GM12878 (cell line): ENCODE data around the gene UST. TPM values are rescaled to one million over a fixed set of nuclear protein-coding genes. Genes with fewer than 3 reads are reported as not detected.

Experiments used
- ATAC-seq: fragments of 200-7000 bp; cut with Tn5 transposase; 3 replicates; pipeline ENCODE4 v1.9.1; 2020; ENCODE audit warnings: mild to moderate bottlenecking, moderate library complexity
- BruUV-seq: library from RNA; stranded (reverse); fragments of 400-500 nt; replicated peaks from 2 replicates; lab custom pipeline; 2021; lab: Mats Ljungman, UMichigan
- CTCF ChIA-PET: fragments of 300-600 bp; sonication (Branson Sonifier 250); formaldehyde crosslinking; extraction: SDS; loops from one replicate; lab custom pipeline; 2021; ENCODE audit warnings: inconsistent platforms; lab: Yijun Ruan, JAX
- POLR2A ChIA-PET: fragments of 350-600 bp; formaldehyde crosslinking; extraction: SDS; loops from one replicate; lab custom pipeline; 2021; ENCODE audit warnings: inconsistent platforms; lab: Charles Lee
- RAD21 ChIA-PET: fragments of 300-600 bp; sonication (Branson Sonifier 250); formaldehyde crosslinking; loops from one replicate; lab custom pipeline; 2023; ENCODE audit warnings: antibody characterized with exemption; ENCODE audit not compliant: unreplicated experiment; lab: Charles Lee
- SMC1A ChIA-PET: fragments of 300-600 bp; sonication (Branson Sonifier 250); formaldehyde crosslinking; loops from one replicate; lab custom pipeline; 2023; ENCODE audit not compliant: unreplicated experiment, uncharacterized antibody; lab: Charles Lee
- DNase-seq: peaks from one replicate; pipeline ENCODE4 v3.0.0-alpha.2; 2011; ENCODE audit warnings: low read depth, low spot score
- FAIRE-seq: peaks from 3 replicates; lab custom pipeline; 2011; peaks lifted over from hg19 to GRCh38; lab: Jason Lieb, UNC
- H2AFZ ChIP-seq: 2 replicates; pipeline ENCODE4 v1.6.0; 2011; ENCODE audit warnings: low read depth, low read length, control low read depth; ENCODE audit not compliant: control insufficient read depth
- H3K27ac ChIP-seq: 2 replicates; pipeline ENCODE4 v1.5.1; 2011; ENCODE audit warnings: control low read depth; ENCODE audit not compliant: control insufficient read depth, insufficient read depth
- H3K27me3 ChIP-seq, 2 experiments: replicated peaks in 1 of 2; 2 replicates each; pipeline versions ENCODE4 v1.6.0 to v1.6.1; 2011; ENCODE audit warnings: low read length in 1 of 2; ENCODE audit not compliant: control insufficient read depth in 2 of 2, insufficient read depth in 2 of 2
- H3K36me3 ChIP-seq, 2 experiments: 2 replicates each; pipeline ENCODE4 v1.5.1; 2011; ENCODE audit warnings: low read length in 1 of 2; ENCODE audit not compliant: control insufficient read depth in 2 of 2, insufficient read depth in 2 of 2
- H3K4me1 ChIP-seq: 2 replicates; pipeline ENCODE4 v1.6.1; 2011; ENCODE audit warnings: mild to moderate bottlenecking, low read length, moderate library complexity, mixed read lengths; ENCODE audit not compliant: control insufficient read depth, insufficient read depth
- H3K4me2 ChIP-seq: 2 replicates; pipeline ENCODE4 v1.6.0; 2011; ENCODE audit warnings: control low read depth; ENCODE audit not compliant: control insufficient read depth, insufficient read depth
- H3K4me3 ChIP-seq: fragments of 200-600 bp; sonication (generic); 2 replicates; pipeline ENCODE4 v1.5.1; 2016
- H3K79me2 ChIP-seq: 2 replicates; pipeline ENCODE4 v1.6.0; 2011; ENCODE audit warnings: low read length; ENCODE audit not compliant: control insufficient read depth, insufficient read depth
- H3K9ac ChIP-seq: 2 replicates; pipeline ENCODE4 v1.8.0; 2011; ENCODE audit warnings: low read length, control low read depth, mixed read lengths; ENCODE audit not compliant: control insufficient read depth, insufficient read depth
- H3K9me3 ChIP-seq: replicated peaks from 3 replicates; pipeline ENCODE4 v1.5.1; 2011; ENCODE audit warnings: mild to moderate bottlenecking, low read length; ENCODE audit not compliant: control insufficient read depth, insufficient read depth
- H4K20me1 ChIP-seq: 2 replicates; pipeline ENCODE4 v1.6.0; 2011; ENCODE audit not compliant: control insufficient read depth, insufficient read depth
- ASH2L ChIP-seq: fragments of 300-600, 200-600 bp; sonication (generic); IDR thresholded peaks from 2 replicates; pipeline ENCODE4 v1.6.1; 2017; ENCODE audit warnings: low read depth, mild to moderate bottlenecking, borderline replicate concordance
- ATF7 ChIP-seq: fragments of 450-650 bp; IDR thresholded peaks from 2 replicates; pipeline ENCODE4 v1.6.1; 2016; ENCODE audit warnings: low read depth, mild to moderate bottlenecking
- BCL11A ChIP-seq: IDR thresholded peaks from 2 replicates; pipeline ENCODE4 v1.6.1; 2011; ENCODE audit warnings: low read depth, low read length
- CREB1 ChIP-seq: IDR thresholded peaks from 2 replicates; pipeline ENCODE4 v1.6.1; 2012; ENCODE audit warnings: low read depth, mild to moderate bottlenecking, inconsistent platforms
- DPF2 ChIP-seq: fragments of 450-650 bp; IDR thresholded peaks from 2 replicates; pipeline ENCODE4 v1.6.1; 2017; ENCODE audit warnings: mild to moderate bottlenecking
- ETV6 ChIP-seq, 2 experiments: fragments of 450-650 bp in 1 of 2; IDR thresholded peaks in 1 of 2; conservative IDR thresholded peaks in 1 of 2; 2 replicates each; pipeline ENCODE4 v1.6.1; 2014; ENCODE audit warnings: antibody characterized with exemption in 1 of 2, borderline replicate concordance in 1 of 2, low read depth in 1 of 2, mild to moderate bottlenecking in 1 of 2, moderate library complexity in 1 of 2
- IRF5 ChIP-seq: fragments of 450-650 bp; IDR thresholded peaks from 2 replicates; pipeline ENCODE4 v1.6.1; 2017; ENCODE audit warnings: borderline replicate concordance
- NFIC ChIP-seq: IDR thresholded peaks from 2 replicates; pipeline ENCODE4 v1.6.1; 2012; ENCODE audit warnings: low read depth, mild to moderate bottlenecking, inconsistent platforms, low read length, moderate library complexity
- NR2F1 ChIP-seq: fragments of 450-650 bp; conservative IDR thresholded peaks from 2 replicates; pipeline ENCODE4 v1.6.1; 2017; ENCODE audit warnings: mild to moderate bottlenecking
- POU2F2 ChIP-seq: IDR thresholded peaks from 3 replicates; pipeline ENCODE4 v1.6.1; 2011; ENCODE audit warnings: low read depth, mild to moderate bottlenecking, low read length, borderline replicate concordance
- RUNX3 ChIP-seq: IDR thresholded peaks from 2 replicates; pipeline ENCODE4 v1.6.1; 2012; ENCODE audit warnings: low read length, inconsistent platforms
- SIN3A ChIP-seq: IDR thresholded peaks from 2 replicates; pipeline ENCODE4 v1.6.1; 2012; ENCODE audit warnings: low read depth, low read length, improper control_type of control experiment
- SMAD5 ChIP-seq: IDR thresholded peaks from 2 replicates; pipeline ENCODE4 v1.6.1; 2016; ENCODE audit warnings: antibody characterized with exemption, low read depth
- TAF1 ChIP-seq: IDR thresholded peaks from 2 replicates; pipeline ENCODE4 v1.6.1; 2011; ENCODE audit warnings: mild to moderate bottlenecking, low read depth, low read length, borderline replicate concordance
- ZNF217 ChIP-seq: fragments of 450-650 bp; IDR thresholded peaks from 2 replicates; pipeline ENCODE4 v1.6.1; 2017; ENCODE audit warnings: antibody characterized with exemption, mild to moderate bottlenecking
- WGBS: methylation state at CpG from one replicate; pipeline ENCODE4 v1.1.6; 2016; ENCODE audit warnings: low lambda C conversion rate; ENCODE audit not compliant: insufficient replicate concordance, insufficient coverage; ENCODE audit errors: missing lambda C conversion rate; 5-methylcytosine and 5-hydroxymethylcytosine counted together
- in situ Hi-C: fragments of 300-500 bp; cut with MboI; formaldehyde crosslinking; loops from 9 replicates; pipeline ENCODE4 v1.14.3; 2018; ENCODE audit warnings: mixed read lengths
- intact Hi-C: fragments of 100-400 bp; cut with micrococcal nuclease; formaldehyde crosslinking; loops from one replicate; pipeline ENCODE4 v1.14.2; 2022; ENCODE audit not compliant: unreplicated experiment
- polyA plus RNA-seq, 11 experiments: library from polyadenylated mRNA; depleted of rRNA in 4 of 11; unstranded in 6 of 11; stranded (reverse) in 5 of 11; fragments of >200 nt; fragmentation: Nextera tagmentation in 4 of 11; fragmentation: Illumina TruSeq in 1 of 11; extraction: Ambion mirVana in 4 of 11; extraction: Trizol in 1 of 11; gene quantifications; 1 replicate in 1 of 11; 2 replicates in 10 of 11; pipeline versions ENCODE4 v1.2.1 to v1.2.3, GENCODE V29; 2011 to 2016; ENCODE audit warnings: inconsistent platforms in 2 of 11, missing spikeins in 2 of 11, low read depth in 1 of 11
- total RNA-seq, 4 experiments: library from RNA; depleted of rRNA in 3 of 4; stranded (reverse); fragments of >200 nt in 3 of 4; fragmentation: Illumina TruSeq in 1 of 4; extraction: Trizol in 1 of 4; gene quantifications; 2 replicates each; pipeline versions ENCODE4 v1.2.1 to v1.2.3, GENCODE V29; 2013 to 2021
- TF ChIP-seq, protein P1 (sequence below), 3 experiments: IDR thresholded peaks in 2 of 3; conservative IDR thresholded peaks in 1 of 3; 2 replicates each; pipeline ENCODE4 v1.5.1; 2011; ENCODE audit warnings: low read depth in 3 of 3, low read length in 3 of 3, mild to moderate bottlenecking in 3 of 3, control low read depth in 2 of 3, moderate library complexity in 2 of 3, inconsistent platforms in 1 of 3, mixed read lengths in 1 of 3; ENCODE audit not compliant: control insufficient read depth in 2 of 3, insufficient read depth in 1 of 3; ENCODE audit errors: extremely low read depth in 1 of 3
- TF ChIP-seq, protein P2 (sequence below): fragments of 450-650 bp; formaldehyde crosslinking; IDR thresholded peaks from 2 replicates; pipeline ENCODE4 v1.5.0; 2022; ENCODE audit warnings: mild to moderate bottlenecking, missing genetic modification characterization
- TF ChIP-seq, protein P3 (sequence below): fragments of 450-650 bp; IDR thresholded peaks from 2 replicates; pipeline ENCODE4 v1.6.1; 2017; ENCODE audit warnings: low read depth, mild to moderate bottlenecking, moderate library complexity

The UST gene
- total and polyA plus RNA-seq, 10 of the 15 experiments (the other 5 are each of a cell fraction or from before 2014, with no cell fraction given), result 0.74 to 43.3 (median 2.2) TPM

GRCh38 chr6:148819852-148820251, 73.0 kb downstream of the UST start:
- ChIA-PET CTCF (no interaction called here), POLR2A (no interaction called here), RAD21 (interaction anchor here (1.2 kb wide), 1 partner anchor 242 kb away, joined by 3 read pairs; no protein-coding TSS in a partner anchor), SMC1A (no interaction called here)
- intact Hi-C loops (no loop called here), in situ Hi-C loops (no loop called here)
- no peak for FAIRE-seq
- no peaks in the 10 kb centered on the region for H4K20me1 ChIP-seq
- no peaks in the 10 kb centered on the region for H3K79me2 ChIP-seq
- BruUV-seq, result no TSS peak
- H2AFZ ChIP-seq, result no peak overlapping the region
- 44% methylated on average over 6 of the region's 6 CpGs for WGBS
- no peak overlapping the region for H3K4me3 ChIP-seq
- H3K9me3 ChIP-seq, result no peaks in the 10 kb centered on the region
- H3K27me3 ChIP-seq, result peaks cover 0 to 3% of the 10 kb centered on the region in 2 experiments; a peak in 1 of 4 replicates
- no peak overlapping the region for H3K4me2 ChIP-seq
- no peaks in the 10 kb centered on the region for H3K36me3 ChIP-seq
- no peak overlapping the region for H3K9ac ChIP-seq
- ATAC-seq, result no peak
- H3K4me1 ChIP-seq, result no peaks in the 10 kb centered on the region
- no peak for DNase-seq
- H3K27ac ChIP-seq, result no peak overlapping the region
- TF ChIP-seq IRF5 (no peak), NFIC (no peak), DPF2 (no peak), ETV6 (conservative IDR thresholded peaks at IDR 0.05 in 1 of 2, IDR thresholded peaks at IDR 0.05 in 1 of 2; ENCODE audit: borderline replicate concordance in 1 of 2, low read depth in 1 of 2) (no peak), BCL11A (no peak), ATF7 (no peak), POU2F2 (no peak), RUNX3 (no peak), TAF1 (no peak), ZNF217 (no peak), SMAD5 (no peak), ASH2L (no peak), CREB1 (no peak), NR2F1 (no peak), SIN3A (no peak)
- TF ChIP-seq, protein P1, sequence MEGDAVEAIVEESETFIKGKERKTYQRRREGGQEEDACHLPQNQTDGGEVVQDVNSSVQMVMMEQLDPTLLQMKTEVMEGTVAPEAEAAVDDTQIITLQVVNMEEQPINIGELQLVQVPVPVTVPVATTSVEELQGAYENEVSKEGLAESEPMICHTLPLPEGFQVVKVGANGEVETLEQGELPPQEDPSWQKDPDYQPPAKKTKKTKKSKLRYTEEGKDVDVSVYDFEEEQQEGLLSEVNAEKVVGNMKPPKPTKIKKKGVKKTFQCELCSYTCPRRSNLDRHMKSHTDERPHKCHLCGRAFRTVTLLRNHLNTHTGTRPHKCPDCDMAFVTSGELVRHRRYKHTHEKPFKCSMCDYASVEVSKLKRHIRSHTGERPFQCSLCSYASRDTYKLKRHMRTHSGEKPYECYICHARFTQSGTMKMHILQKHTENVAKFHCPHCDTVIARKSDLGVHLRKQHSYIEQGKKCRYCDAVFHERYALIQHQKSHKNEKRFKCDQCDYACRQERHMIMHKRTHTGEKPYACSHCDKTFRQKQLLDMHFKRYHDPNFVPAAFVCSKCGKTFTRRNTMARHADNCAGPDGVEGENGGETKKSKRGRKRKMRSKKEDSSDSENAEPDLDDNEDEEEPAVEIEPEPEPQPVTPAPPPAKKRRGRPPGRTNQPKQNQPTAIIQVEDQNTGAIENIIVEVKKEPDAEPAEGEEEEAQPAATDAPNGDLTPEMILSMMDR (IDR thresholded peaks at IDR 0.05 in 2 of 3, conservative IDR thresholded peaks at IDR 0.05 in 1 of 3; ENCODE audit: control insufficient read depth in 2 of 3, extremely low read depth in 1 of 3, insufficient read depth in 1 of 3, low read depth in 3 of 3, low read length in 3 of 3), result no peak
- TF ChIP-seq, protein P2, sequence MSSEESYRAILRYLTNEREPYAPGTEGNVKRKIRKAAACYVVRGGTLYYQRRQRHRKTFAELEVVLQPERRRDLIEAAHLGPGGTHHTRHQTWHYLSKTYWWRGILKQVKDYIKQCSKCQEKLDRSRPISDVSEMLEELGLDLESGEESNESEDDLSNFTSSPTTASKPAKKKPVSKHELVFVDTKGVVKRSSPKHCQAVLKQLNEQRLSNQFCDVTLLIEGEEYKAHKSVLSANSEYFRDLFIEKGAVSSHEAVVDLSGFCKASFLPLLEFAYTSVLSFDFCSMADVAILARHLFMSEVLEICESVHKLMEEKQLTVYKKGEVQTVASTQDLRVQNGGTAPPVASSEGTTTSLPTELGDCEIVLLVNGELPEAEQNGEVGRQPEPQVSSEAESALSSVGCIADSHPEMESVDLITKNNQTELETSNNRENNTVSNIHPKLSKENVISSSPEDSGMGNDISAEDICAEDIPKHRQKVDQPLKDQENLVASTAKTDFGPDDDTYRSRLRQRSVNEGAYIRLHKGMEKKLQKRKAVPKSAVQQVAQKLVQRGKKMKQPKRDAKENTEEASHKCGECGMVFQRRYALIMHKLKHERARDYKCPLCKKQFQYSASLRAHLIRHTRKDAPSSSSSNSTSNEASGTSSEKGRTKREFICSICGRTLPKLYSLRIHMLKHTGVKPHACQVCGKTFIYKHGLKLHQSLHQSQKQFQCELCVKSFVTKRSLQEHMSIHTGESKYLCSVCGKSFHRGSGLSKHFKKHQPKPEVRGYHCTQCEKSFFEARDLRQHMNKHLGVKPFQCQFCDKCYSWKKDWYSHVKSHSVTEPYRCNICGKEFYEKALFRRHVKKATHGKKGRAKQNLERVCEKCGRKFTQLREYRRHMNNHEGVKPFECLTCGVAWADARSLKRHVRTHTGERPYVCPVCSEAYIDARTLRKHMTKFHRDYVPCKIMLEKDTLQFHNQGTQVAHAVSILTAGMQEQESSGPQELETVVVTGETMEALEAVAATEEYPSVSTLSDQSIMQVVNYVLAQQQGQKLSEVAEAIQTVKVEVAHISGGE, result no peak
- TF ChIP-seq, protein P3, sequence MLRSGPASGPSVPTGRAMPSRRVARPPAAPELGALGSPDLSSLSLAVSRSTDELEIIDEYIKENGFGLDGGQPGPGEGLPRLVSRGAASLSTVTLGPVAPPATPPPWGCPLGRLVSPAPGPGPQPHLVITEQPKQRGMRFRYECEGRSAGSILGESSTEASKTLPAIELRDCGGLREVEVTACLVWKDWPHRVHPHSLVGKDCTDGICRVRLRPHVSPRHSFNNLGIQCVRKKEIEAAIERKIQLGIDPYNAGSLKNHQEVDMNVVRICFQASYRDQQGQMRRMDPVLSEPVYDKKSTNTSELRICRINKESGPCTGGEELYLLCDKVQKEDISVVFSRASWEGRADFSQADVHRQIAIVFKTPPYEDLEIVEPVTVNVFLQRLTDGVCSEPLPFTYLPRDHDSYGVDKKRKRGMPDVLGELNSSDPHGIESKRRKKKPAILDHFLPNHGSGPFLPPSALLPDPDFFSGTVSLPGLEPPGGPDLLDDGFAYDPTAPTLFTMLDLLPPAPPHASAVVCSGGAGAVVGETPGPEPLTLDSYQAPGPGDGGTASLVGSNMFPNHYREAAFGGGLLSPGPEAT, result no peak
